Measurements from ENCODE around the gene RPL6. TPM values are rescaled to one million over a fixed set of nuclear protein-coding genes. Genes with fewer than 3 reads are reported as not detected.
"Not testable (repeated sequence)": the region's sequence is repeated elsewhere in the genome, so short reads cannot be mapped to it uniquely, and the experiment has no call there.

Gene RPL6
- total RNA-seq, 6 experiments from 2014 or later = 1,282 to 1,468 (median 1,387) TPM

GRCh38 chr12:112418608-112419296, 9.3 kb upstream of the RPL6 start, which contains the start of gene PTPN11:
Gene PTPN11 (plus strand): TSS chr12:112418947. CDS start chr12:112419112, 165 bp downstream.
- Mint-ChIP-seq H3K36me3 (ENCODE audit: low read depth) (peaks cover 12% of the 10 kb centered on the region; the same call in 1 of the 2 replicates), H3K4me1 (ENCODE audit: low read depth) (peaks cover 32% of the 10 kb centered on the region), H3K9me3 (no peaks in the 10 kb centered on the region), H3K4me3 (peak within 1 kb of the TSS; percentile 98), H3K27me3 (ENCODE audit: insufficient read depth) (no peaks in the 10 kb centered on the region), H3K27ac (peak within 1 kb of the TSS; percentile 99)
- peak; percentile 71 for DNase-seq
- TF ChIP-seq, protein P1, sequence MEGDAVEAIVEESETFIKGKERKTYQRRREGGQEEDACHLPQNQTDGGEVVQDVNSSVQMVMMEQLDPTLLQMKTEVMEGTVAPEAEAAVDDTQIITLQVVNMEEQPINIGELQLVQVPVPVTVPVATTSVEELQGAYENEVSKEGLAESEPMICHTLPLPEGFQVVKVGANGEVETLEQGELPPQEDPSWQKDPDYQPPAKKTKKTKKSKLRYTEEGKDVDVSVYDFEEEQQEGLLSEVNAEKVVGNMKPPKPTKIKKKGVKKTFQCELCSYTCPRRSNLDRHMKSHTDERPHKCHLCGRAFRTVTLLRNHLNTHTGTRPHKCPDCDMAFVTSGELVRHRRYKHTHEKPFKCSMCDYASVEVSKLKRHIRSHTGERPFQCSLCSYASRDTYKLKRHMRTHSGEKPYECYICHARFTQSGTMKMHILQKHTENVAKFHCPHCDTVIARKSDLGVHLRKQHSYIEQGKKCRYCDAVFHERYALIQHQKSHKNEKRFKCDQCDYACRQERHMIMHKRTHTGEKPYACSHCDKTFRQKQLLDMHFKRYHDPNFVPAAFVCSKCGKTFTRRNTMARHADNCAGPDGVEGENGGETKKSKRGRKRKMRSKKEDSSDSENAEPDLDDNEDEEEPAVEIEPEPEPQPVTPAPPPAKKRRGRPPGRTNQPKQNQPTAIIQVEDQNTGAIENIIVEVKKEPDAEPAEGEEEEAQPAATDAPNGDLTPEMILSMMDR (IDR thresholded peaks at IDR 0.05) = peak; percentile 85

- H3K9me3 Mint-ChIP-seq = no peaks in the 10 kb centered on the region
- peaks cover 12% of the 10 kb centered on the region; the same call in 1 of the 2 replicates for H3K36me3 Mint-ChIP-seq (ENCODE audit: low read depth)
- no peaks in the 10 kb centered on the region for H3K27me3 Mint-ChIP-seq (ENCODE audit: insufficient read depth)
- peaks cover 33% of the 10 kb centered on the region for H3K4me1 Mint-ChIP-seq (ENCODE audit: low read depth)
- peak overlapping the region; percentile 91 for H3K27ac Mint-ChIP-seq
- DNase-seq = no peak
- TF ChIP-seq, protein P1 (IDR thresholded peaks at IDR 0.05) = no peak
- H3K4me3 Mint-ChIP-seq = peak overlapping the region; percentile 92
Measured at GRCh38 chr12:112418273-112418607, 8.8 kb upstream of the RPL6 start.

GRCh38 chr12:112415457-112415856, 6.1 kb upstream of the RPL6 start:
- peaks cover 17% of the 10 kb centered on the region for H3K4me1 Mint-ChIP-seq (ENCODE audit: low read depth)
- not testable (repeated sequence) for H3K4me3 Mint-ChIP-seq; DNase-seq; H3K9me3 Mint-ChIP-seq; H3K27me3 Mint-ChIP-seq (ENCODE audit: insufficient read depth); H3K36me3 Mint-ChIP-seq (ENCODE audit: low read depth); H3K27ac Mint-ChIP-seq

DNA sequence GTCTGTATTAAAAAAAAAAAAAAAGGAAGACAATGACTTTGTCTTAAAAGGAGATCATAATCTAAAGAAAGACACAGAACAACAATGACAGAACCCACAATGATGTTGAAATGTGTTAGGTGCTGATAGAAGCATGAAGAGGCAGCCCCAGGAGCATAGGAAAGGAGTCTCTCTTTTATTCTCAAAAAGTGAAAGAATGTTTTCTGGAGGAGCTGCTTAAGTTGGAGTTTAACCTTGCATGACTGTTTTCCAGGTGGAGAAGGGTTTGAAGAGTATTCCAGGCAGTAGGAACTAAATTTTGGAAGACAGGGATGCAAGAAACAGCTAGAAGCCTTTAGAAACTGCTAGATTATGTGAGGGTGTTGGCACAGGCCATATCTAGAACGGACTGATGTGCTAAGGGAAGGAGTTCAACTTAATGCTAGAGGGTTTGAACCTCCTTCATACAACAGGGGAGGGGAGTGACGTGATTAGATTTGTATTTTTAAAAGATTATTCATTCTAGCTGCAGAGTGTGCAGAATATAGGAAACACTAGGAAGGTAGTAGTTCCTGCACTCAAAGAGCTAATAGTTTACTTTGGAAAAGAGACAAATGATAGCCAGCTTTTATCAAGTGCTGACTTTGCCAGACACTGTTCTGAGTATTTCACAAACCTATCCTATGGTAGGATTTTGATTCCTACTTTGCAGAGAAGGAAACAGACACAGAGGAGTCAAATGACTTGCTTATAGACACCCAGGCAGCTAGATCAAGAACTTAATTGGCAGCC, 4.6 kb upstream of the RPL6 start:
- Mint-ChIP-seq H3K27me3 (ENCODE audit: insufficient read depth) (peaks cover 3% of the 10 kb centered on the region), H3K9me3 (peaks cover 7% of the 10 kb centered on the region; the same call in 1 of the 2 replicates), H3K27ac (no peak overlapping the region), H3K36me3 (ENCODE audit: low read depth) (peaks cover 7% of the 10 kb centered on the region), H3K4me3 (no peak overlapping the region), H3K4me1 (ENCODE audit: low read depth) (peaks cover 15% of the 10 kb centered on the region)
- TF ChIP-seq, protein P1 (IDR thresholded peaks at IDR 0.05) = no peak
- DNase-seq = no peak

- H3K4me1 Mint-ChIP-seq (ENCODE audit: low read depth) = peaks cover 42% of the 10 kb centered on the region
- TF ChIP-seq, protein P1 (IDR thresholded peaks at IDR 0.05) = no peak
- peaks cover 41% of the 10 kb centered on the region for H3K36me3 Mint-ChIP-seq (ENCODE audit: low read depth)
- H3K4me3 Mint-ChIP-seq = peak overlapping the region; percentile 99; the same call in 1 of the 2 replicates
- peaks cover 13% of the 10 kb centered on the region for H3K9me3 Mint-ChIP-seq
- H3K27ac Mint-ChIP-seq = no peak overlapping the region; the same call in 1 of the 2 replicates
- peaks cover 9% of the 10 kb centered on the region for H3K27me3 Mint-ChIP-seq (ENCODE audit: insufficient read depth)
- no peak for DNase-seq
Measured at GRCh38 chr12:112409906-112410244, 470 bp upstream of the RPL6 start.

DNA sequence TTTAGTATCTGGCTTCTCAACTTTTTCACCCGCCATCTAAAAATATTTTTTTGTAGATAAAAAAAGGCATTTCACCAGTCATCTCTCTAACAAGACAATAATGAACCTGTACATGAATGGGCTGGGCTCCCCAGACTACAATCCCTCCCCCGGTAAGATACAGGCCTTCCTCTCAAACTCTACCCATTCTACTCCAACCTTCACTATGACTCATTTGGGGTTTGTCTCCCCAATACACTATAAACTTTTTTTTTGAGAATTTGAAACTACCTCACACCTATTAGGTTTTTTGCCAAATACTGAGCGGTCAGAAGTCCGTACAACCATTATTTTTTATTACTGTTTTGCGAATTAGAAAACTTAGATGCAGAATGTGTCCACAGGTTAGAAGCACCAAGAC, 784 bp downstream of the RPL6 start:
- H3K27ac Mint-ChIP-seq = peak overlapping the region; percentile 99
- H3K9me3 Mint-ChIP-seq = peaks cover 13% of the 10 kb centered on the region
- H3K27me3 Mint-ChIP-seq (ENCODE audit: insufficient read depth) = peaks cover 9% of the 10 kb centered on the region
- TF ChIP-seq, protein P1 (IDR thresholded peaks at IDR 0.05) = no peak
- H3K4me3 Mint-ChIP-seq = peak overlapping the region; percentile 99
- DNase-seq = no peak
- H3K4me1 Mint-ChIP-seq (ENCODE audit: low read depth) = peaks cover 36% of the 10 kb centered on the region
- H3K36me3 Mint-ChIP-seq (ENCODE audit: low read depth) = peaks cover 45% of the 10 kb centered on the region

- Mint-ChIP-seq H3K4me1 (ENCODE audit: low read depth) (peaks cover 36% of the 10 kb centered on the region), H3K4me3 (peak overlapping the region; percentile 99), H3K36me3 (ENCODE audit: low read depth) (peaks cover 45% of the 10 kb centered on the region), H3K27ac (peak overlapping the region; percentile 99), H3K9me3 (peaks cover 13% of the 10 kb centered on the region)
- not testable (repeated sequence) for H3K27me3 Mint-ChIP-seq (ENCODE audit: insufficient read depth); DNase-seq
Measured at GRCh38 chr12:112407683-112408082, 1.7 kb downstream of the RPL6 start.

All from HFFc6 (cell line).